Natural killer cell (primary cell): Measurements from ENCODE around the gene SUPT20HL1. TPM values are rescaled to one million over a fixed set of nuclear protein-coding genes. Genes with fewer than 3 reads are reported as not detected.

Source experiments
- ATAC-seq, 3 donors: fragments of 150-1000 bp in 2 of 3; fragments of 200-7000 bp in 1 of 3; cut with Tn5 transposase; 1 replicate in 1 of 3; 2 replicates in 2 of 3; pipeline ENCODE4 v1.10.0; 2021; ENCODE audit warnings: mild to moderate bottlenecking in 2 of 3, moderate library complexity in 2 of 3
- DNase-seq, 2 donors: peaks; one replicate each; pipeline versions ENCODE4 v3.0.0 to v3.0.0-alpha.2; 2013 to 2021; ENCODE audit warnings: mixed read lengths in 1 of 2
- H3K27ac ChIP-seq: one replicate; pipeline ENCODE4 v1.5.1; 2013; ENCODE audit warnings: mild to moderate bottlenecking, low read length
- H3K27me3 ChIP-seq: one replicate; pipeline ENCODE4 v1.6.1; 2013; ENCODE audit warnings: low read length; ENCODE audit not compliant: control insufficient read depth, insufficient read depth
- H3K36me3 ChIP-seq: one replicate; pipeline ENCODE4 v1.6.1; 2013; ENCODE audit warnings: low read length; ENCODE audit not compliant: control insufficient read depth, insufficient read depth
- H3K4me1 ChIP-seq: one replicate; pipeline ENCODE4 v1.6.1; 2013; ENCODE audit warnings: low read length; ENCODE audit not compliant: control insufficient read depth, insufficient read depth
- H3K4me3 ChIP-seq: one replicate; pipeline ENCODE4 v1.5.1; 2013; ENCODE audit warnings: low read length
- H3K9me3 ChIP-seq: one replicate; pipeline ENCODE4 v1.6.1; 2013; ENCODE audit warnings: low read length; ENCODE audit not compliant: control insufficient read depth, insufficient read depth
- H3K27ac Mint-ChIP-seq, 2 donors: one replicate each; pipeline ENCODE4 v1.8.0; 2022; ENCODE audit warnings: mild to moderate bottlenecking in 2 of 2, mixed read lengths in 2 of 2, moderate library complexity in 1 of 2
- H3K27me3 Mint-ChIP-seq, 2 donors: one replicate each; pipeline ENCODE4 v1.8.0; 2022; ENCODE audit warnings: low read depth in 2 of 2, mixed read lengths in 2 of 2
- H3K36me3 Mint-ChIP-seq: one replicate; pipeline ENCODE4 v1.8.0; 2022; ENCODE audit warnings: mixed read lengths
- H3K4me1 Mint-ChIP-seq, 2 donors: one replicate each; pipeline ENCODE4 v1.8.0; 2022; ENCODE audit warnings: mixed read lengths in 2 of 2
- H3K4me3 Mint-ChIP-seq: one replicate; pipeline ENCODE4 v1.8.0; 2022; ENCODE audit warnings: mild to moderate bottlenecking, moderate library complexity, mixed read lengths
- H3K9me3 Mint-ChIP-seq, 2 donors: one replicate each; pipeline ENCODE4 v1.8.0; 2022; ENCODE audit warnings: mixed read lengths in 2 of 2
- WGBS: methylation state at CpG from one replicate; pipeline ENCODE4 v1.1.7; 2013; ENCODE audit warnings: missing lambda C conversion rate; ENCODE audit not compliant: insufficient coverage; 5-methylcytosine and 5-hydroxymethylcytosine counted together
- intact Hi-C: fragments of 100-400 bp; cut with micrococcal nuclease; formaldehyde crosslinking; loops from one replicate; pipeline ENCODE4 v1.14.2; 2022
- total RNA-seq, 4 donors: library from RNA; stranded (reverse); fragments of 120-200 nt in 1 of 4; gene quantifications; one replicate each; pipeline versions ENCODE4 v1.2.3 to v1.2.4, GENCODE V29; 2013 to 2022
- TF ChIP-seq, protein P1 (sequence below): fragments of 200-600 bp; IDR thresholded peaks from one replicate; pipeline ENCODE4 v1.8.0; 2022; ENCODE audit warnings: antibody characterized with exemption

SUPT20HL1 gene
- total RNA-seq, 3 donors from 2014 or later (not counting 1 experiment from before 2014, with no cell fraction given): not detected

DNA sequence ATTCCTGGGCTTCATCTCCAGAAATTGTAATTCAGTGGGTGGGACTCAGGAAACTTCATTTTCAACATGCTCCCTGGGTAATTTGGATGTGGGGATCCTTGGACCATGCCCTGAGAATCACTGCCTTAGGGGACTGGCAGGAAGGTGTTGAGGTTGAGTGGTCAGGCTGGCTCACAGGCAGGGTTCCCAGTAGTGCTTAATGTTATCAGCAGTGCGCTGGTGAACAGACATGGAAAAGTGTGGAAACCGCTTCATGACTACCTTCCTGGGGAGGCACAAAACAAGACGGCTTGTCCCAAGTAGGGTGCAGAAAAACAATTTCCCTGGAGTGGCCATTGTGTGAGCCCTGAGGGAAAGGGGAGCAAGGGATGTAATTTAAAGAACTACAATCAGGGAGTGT lies 31.4 kb downstream of the SUPT20HL1 start:
- ATAC-seq: no peak

GRCh38 chrX:24392709-24393108 lies 32.3 kb downstream of the SUPT20HL1 start:
- Mint-ChIP-seq H3K36me3 (no peaks in the 10 kb centered on the region), H3K27me3 (peaks cover 9 to 55% of the 10 kb centered on the region in 2 donors)

More for the DNA sequence above, 31.4 kb downstream of the SUPT20HL1 start:
- TF ChIP-seq, protein P1, sequence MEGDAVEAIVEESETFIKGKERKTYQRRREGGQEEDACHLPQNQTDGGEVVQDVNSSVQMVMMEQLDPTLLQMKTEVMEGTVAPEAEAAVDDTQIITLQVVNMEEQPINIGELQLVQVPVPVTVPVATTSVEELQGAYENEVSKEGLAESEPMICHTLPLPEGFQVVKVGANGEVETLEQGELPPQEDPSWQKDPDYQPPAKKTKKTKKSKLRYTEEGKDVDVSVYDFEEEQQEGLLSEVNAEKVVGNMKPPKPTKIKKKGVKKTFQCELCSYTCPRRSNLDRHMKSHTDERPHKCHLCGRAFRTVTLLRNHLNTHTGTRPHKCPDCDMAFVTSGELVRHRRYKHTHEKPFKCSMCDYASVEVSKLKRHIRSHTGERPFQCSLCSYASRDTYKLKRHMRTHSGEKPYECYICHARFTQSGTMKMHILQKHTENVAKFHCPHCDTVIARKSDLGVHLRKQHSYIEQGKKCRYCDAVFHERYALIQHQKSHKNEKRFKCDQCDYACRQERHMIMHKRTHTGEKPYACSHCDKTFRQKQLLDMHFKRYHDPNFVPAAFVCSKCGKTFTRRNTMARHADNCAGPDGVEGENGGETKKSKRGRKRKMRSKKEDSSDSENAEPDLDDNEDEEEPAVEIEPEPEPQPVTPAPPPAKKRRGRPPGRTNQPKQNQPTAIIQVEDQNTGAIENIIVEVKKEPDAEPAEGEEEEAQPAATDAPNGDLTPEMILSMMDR: no peak
- H3K9me3 ChIP-seq: no peaks in the 10 kb centered on the region
- WGBS: 96% methylated on average over 3 of the region's 3 CpGs
- Mint-ChIP-seq H3K4me1 (peaks cover 0 to 5% of the 10 kb centered on the region in 2 donors), H3K27ac (no peak overlapping the region), H3K9me3 (no peaks in the 10 kb centered on the region), H3K4me3 (no peak overlapping the region), H3K36me3 (no peaks in the 10 kb centered on the region), H3K27me3 (peaks cover 16 to 51% of the 10 kb centered on the region in 2 donors)
- no peaks in the 10 kb centered on the region for H3K4me1 ChIP-seq
- intact Hi-C loops: no loop called here
- H3K4me3 ChIP-seq: no peak overlapping the region
- DNase-seq: no peak
- no peak overlapping the region for H3K27ac ChIP-seq
- no peaks in the 10 kb centered on the region for H3K36me3 ChIP-seq
- H3K27me3 ChIP-seq: no peaks in the 10 kb centered on the region

DNA sequence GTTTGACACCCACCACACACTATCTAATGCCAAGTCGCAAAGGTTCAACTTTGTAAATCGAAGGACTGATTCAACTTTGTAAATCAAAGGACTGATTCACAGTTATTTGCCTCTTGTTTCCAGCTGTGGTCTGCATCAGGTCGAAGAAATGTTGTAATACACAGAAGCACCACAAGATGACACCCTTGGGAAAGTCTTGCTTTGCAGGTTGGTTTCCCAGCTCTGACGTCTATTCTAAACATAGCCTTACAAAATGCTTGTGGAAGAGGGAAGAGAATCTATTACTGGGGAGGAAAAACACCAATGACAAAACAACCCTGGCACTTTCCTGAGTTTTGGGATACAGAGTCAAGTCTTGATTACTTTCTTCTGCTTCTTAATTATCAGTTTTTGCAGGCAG lies 35.3 kb downstream of the SUPT20HL1 start:
- Histone ChIP-seq H3K9me3 (no peaks in the 10 kb centered on the region), H3K4me3 (no peak overlapping the region), H3K27me3 (no peaks in the 10 kb centered on the region), H3K4me1 (no peaks in the 10 kb centered on the region), H3K27ac (no peak overlapping the region), H3K36me3 (no peaks in the 10 kb centered on the region)
- Mint-ChIP-seq H3K4me1 (peaks cover 0 to 5% of the 10 kb centered on the region in 2 donors), H3K9me3 (no peaks in the 10 kb centered on the region), H3K36me3 (no peaks in the 10 kb centered on the region), H3K27ac (peak overlapping the region in 1 of 2 donors; percentile 21), H3K4me3 (no peak overlapping the region), H3K27me3 (peaks cover 6 to 50% of the 10 kb centered on the region in 2 donors)
- intact Hi-C loops: loop anchor here (1.0 kb wide), 1 partner anchor 104 kb away; no protein-coding TSS in a partner anchor
- TF ChIP-seq, protein P1: peak; percentile 69
- peak; percentile 65 to 93 (median 91) for ATAC-seq
- DNase-seq: peak in 1 of 2 donors; percentile 81
- 5% methylated on average over 3 of the region's 4 CpGs for whole genome bisulfite sequencing

More at GRCh38 chrX:24392709-24393108, 32.3 kb downstream of the SUPT20HL1 start:
- H3K4me1 ChIP-seq: no peaks in the 10 kb centered on the region
- H3K36me3 ChIP-seq: no peaks in the 10 kb centered on the region
- no peak overlapping the region for H3K4me3 Mint-ChIP-seq
- H3K9me3 Mint-ChIP-seq: no peaks in the 10 kb centered on the region
- DNase-seq: no peak
- H3K9me3 ChIP-seq: no peaks in the 10 kb centered on the region
- ATAC-seq: no peak
- H3K4me3 ChIP-seq: no peak overlapping the region
- intact Hi-C loops: no loop called here
- no peak overlapping the region for H3K27ac ChIP-seq
- 89% methylated on average over 6 of the region's 6 CpGs for WGBS
- H3K27me3 ChIP-seq: no peaks in the 10 kb centered on the region
- peaks cover 0 to 5% of the 10 kb centered on the region in 2 donors for H3K4me1 Mint-ChIP-seq
- H3K27ac Mint-ChIP-seq: no peak overlapping the region
- TF ChIP-seq, protein P1: no peak
